Islet precursor cell (in vitro differentiated cells): ENCODE results near the gene SRGAP2C.
"Not testable (repeated sequence)": the region's sequence is repeated elsewhere in the genome, so short reads cannot be mapped to it uniquely, and the experiment has no call there.

ENCODE experiments used
- DNase-seq: peaks from one replicate; pipeline ENCODE4 v3.0.0-alpha.2; 2018

SRGAP2C gene

DNA sequence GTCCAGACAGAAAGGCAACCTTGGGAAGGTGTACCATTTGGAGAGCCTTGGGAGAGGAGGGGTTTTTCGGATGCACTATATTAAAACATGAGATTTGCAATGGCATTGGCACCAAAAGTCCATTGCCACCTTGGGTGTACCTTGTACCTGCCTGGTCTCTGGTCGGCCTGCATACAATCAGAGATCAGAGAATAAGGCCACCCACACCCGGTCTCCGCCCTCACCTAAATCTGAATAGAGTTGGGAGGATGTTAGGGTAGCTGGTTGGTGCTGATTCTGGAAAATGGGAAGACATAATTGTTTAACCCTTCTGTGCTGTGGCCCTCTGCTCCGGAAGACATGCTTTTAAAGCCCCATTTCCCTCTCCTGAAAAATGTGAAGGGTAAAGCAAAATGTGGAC is 3.1 kb downstream of the SRGAP2C start:
- DNase-seq, result peak; percentile 12

DNA sequence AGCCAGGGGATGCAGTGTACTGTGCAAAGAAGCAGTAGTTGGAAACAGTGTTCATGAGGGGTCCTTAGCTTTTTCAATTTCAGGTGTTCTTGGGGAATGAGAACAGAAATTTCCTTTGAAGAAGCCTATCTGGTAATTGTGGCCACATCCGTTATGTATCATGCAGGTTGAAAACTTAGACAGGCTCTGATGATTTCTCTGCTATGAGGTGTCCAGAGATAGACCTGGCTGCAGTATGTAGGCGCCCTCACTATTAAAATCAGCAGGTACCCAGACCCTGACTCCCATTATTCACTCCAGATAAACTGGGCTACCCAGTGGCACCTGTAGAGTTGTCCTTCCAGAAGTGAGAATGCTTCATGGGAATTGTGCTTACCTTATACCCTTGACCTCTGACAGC is 7.7 kb downstream of the SRGAP2C start:
- DNase-seq, result not testable (repeated sequence)

DNA sequence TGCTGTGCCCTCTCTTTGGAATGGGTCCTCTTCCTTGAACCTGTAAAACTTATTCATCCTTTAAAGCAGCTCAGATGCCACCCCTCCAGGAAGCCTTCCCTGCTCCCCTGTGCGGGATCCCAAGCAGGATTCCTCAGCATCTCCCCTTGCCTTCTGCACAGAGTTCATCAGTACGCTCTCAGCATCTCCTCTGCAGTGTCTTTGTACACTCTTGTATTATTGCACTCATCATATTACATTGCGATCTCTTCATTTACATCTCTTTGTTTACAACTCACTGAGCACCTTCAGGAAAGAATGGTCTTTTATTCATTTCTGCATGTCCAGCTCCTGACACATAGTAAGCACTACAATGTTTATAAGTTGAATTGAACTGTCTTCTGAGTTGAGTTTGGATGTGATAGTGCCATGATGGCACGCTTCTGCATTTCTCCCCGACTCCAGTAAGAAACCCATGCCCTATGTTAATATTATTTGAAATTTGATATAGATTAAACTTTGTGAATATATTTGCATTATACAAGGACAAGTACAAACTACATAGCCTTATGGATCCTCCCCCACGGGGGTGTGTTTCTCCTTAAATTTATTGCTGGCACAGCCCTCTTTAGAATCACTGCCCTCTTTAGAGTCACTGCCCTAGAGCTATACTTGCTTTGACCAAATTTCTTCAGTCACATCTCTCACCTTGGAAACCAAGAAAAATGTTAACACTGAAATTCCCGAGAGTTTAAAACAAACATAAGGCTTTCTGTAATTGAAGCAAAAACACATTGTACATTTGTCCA is 12.5 kb downstream of the SRGAP2C start:
- DNase-seq, result not testable (repeated sequence)

DNA sequence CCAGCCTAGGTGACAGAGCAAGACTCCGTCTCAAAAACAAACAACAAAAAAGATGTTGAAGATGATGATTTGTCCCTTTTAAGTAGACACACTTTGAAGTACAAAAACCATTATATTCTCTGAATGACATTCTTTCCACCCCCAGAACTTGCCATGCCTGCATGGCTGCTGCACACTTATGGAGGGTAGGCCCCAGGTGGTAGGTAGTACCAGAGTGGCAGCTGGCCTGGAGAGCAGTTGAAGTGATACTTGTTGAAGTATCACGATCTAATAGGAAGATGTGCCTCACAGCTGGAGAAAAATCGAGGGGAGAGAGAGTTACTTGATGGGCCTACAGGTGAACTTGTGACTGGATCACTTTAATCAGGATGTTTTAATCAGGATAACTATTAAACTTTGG is 15.0 kb downstream of the SRGAP2C start:
- DNase-seq, result not testable (repeated sequence)

DNA sequence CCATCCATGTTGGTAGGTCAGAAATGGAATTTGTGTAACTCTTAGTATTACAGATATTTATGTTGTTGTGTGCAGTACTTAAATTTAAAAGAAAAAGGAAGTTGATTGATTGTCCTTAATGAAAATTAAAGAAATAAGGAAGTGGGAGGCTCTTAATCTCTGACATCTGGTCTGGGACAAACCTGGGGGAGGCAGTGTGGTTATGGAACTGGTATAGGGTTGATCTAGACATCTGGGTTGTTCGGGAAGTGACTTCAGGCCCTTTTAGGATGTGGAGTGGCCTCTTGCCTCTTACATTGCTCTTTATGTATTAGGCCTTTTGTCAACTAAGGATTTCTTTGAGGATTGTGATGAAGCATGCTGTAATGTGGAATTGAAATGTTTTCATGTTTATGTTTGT is 15.5 kb downstream of the SRGAP2C start:
- not testable (repeated sequence) for DNase-seq

DNA sequence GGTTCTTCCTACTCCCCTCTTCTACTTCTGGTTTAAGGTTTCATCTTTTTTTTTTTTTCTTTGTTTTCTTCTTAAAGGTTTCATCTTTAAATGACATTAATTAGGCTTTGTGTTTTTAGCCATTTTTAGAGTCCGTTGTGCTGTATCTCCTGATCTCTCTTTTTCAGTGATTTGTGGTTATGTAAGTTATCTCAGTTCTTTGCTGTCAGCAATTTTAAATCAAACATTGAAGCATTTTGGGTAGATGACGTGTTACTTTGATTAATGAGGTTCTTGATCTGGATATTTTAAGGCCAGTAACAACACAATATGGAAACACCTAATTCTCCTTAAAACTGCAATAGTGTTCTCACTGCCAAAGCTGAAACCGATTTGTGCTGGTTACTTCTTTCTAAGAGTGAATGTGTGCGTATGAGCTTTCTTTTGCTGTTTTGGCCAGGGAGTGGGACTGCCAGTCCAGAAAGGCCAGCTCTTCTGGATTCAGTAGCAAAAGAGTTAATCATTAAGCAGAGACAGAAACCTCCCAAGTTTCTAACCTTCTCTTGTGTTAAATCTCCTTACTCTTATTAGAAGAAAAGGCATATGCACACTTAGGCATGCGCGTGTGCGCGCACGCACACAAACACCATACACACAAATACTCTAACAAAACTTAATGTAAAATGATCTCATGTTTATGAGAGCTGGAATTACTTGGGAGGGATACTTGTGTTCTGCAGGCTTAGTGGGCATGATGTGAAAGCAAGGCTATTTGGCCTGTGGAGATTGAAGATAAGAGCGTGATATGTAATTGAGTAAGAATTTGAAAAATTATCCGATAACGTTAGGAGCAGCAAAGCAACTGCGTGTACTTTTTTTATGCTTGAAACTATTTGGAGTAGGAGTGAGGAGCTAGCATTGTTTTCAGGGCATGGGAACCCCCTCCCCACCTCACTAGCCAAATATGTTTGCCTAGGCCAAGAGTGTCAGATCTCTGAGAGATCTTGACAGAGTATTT is 16.5 kb downstream of the SRGAP2C start:
- DNase-seq, result not testable (repeated sequence)

DNA sequence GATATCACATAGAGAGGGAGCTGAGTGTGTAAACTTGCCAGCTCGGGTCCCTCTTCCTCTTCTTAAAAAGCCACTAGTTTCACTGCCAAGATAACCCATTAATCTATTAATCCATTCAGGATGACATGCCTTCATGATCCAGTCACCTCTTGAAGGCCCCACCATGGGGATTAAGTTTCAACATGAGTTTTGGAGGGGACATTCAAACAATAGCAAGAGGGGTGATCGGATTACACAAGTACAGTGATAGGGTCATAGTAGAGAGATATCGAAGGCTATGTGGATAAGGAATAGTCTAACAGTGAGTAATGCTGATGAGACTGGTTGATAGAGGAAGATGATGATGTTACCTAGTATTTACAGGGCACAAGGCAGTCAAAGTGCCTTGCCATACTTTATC is 18.2 kb downstream of the SRGAP2C start:
- not testable (repeated sequence) for DNase-seq

DNA sequence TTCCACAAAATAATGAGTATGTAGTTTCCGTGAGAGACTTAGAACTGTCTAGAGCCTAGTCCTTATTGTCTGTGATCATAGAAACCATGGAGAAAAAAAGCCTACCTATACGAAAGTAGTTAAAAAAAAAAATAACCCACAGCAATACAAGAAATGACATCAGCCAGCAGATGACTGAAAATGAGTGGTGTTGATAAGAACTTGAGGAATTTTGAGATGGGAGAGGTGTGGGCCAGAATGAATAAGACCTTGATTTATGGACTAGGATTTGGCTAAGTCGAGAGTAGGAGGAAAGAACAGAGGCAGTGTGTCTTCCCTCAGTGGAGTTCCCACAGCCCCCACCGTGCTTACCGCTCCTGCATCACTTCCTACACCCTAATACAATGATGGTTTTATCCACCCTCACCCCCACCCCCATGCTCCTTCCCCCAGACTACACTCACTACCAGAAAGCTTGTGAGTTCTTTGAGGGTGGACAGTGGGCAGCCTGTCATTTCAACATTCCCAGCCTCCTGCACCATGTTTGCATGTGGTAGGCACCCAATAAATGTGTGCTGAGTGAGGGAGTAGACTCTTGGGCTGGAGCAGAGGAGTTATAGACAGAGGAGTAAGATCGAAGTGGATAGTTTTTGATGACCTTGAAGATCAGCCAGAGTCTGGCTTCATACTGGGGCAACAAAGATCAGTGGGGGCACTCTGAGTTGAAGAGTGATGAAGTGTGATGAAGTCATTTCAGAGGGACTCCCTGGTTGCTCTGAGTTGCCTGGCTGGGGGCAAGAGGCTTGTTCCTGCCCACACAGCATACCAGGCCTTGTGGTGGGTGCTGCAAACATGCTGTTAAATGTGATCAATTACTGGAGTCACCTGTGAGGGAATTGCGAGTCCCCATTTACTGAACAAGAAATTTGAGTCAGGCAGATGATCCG is 21.3 kb downstream of the SRGAP2C start:
- DNase-seq, result peak; percentile 51

DNA sequence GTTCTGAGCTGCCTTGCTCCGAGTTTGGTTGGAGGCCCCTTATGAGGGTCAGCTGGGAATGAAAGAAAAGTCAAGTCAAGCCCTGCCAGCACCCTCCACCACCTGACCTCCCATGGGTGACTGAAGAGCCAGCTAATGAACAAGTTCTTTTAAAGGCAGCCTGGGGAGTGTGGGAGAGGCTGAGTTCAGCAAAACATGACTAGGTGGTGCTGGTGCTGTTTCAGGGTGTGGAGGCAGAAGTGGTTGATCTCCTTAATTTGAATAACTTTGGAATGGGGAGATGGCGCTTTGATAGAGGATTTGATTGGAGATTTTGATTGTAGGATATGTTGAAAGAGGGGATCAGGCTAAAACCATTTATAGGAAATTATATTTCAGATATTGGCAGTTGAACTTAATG is 22.6 kb downstream of the SRGAP2C start:
- not testable (repeated sequence) for DNase-seq

DNA sequence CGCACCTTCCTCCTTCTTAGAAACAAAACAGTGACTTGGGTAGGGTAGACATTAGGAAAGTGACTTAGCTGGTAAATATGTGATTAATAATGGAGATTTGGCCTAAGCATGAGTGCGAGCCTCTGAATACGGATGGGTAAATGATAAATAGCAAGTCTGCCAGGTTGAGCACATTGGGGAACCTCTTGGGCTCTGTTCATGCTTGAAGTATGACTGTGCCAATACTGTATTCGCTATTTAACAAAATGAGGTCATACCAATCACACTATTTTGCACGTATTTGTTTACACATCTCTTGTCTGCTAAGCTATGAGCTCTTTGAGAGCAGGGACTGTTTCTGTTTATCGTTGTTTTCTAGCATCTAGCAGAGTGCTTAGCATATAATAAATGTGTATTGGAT is 23.6 kb downstream of the SRGAP2C start:
- peak; percentile 13 for DNase-seq

DNA sequence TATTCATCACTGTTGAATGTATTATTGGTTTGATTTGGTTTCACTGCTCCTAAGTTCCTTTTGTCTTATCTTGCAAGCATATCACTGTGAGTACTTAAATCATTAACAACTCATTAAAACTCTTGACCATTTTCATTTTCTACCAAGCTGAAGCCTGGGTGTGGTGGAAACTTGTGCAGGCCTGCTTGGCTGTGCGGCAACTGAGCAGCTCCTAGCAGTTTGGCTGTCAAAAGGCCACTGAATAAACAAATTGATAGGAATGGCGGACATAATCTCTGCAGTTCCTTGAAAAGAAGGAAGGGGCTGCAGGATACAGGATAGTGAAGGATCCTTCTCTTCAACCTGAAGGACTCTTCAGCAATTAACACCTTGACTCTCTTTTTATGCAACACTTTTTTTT is 26.0 kb downstream of the SRGAP2C start:
- not testable (repeated sequence) for DNase-seq

DNA sequence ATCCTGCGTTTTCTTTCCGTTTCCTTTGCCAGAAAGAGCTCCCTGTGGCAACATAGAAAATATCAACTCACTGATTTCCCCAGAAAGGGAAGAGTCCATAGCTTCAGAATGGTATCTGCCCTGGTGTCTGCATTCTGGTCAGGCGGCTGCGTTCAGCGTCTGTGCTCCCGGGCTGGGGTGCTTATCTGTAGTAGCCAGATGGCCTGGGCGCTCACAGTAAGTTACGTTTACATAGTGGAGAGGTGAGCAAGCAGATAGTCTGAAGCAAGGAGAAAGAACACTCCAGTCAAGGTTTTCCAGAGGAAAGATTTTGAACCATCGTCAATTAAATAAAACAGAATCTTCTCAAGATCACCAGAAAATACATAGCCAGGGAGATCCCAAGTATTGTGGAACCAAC is 28.7 kb downstream of the SRGAP2C start:
- not testable (repeated sequence) for DNase-seq

DNA sequence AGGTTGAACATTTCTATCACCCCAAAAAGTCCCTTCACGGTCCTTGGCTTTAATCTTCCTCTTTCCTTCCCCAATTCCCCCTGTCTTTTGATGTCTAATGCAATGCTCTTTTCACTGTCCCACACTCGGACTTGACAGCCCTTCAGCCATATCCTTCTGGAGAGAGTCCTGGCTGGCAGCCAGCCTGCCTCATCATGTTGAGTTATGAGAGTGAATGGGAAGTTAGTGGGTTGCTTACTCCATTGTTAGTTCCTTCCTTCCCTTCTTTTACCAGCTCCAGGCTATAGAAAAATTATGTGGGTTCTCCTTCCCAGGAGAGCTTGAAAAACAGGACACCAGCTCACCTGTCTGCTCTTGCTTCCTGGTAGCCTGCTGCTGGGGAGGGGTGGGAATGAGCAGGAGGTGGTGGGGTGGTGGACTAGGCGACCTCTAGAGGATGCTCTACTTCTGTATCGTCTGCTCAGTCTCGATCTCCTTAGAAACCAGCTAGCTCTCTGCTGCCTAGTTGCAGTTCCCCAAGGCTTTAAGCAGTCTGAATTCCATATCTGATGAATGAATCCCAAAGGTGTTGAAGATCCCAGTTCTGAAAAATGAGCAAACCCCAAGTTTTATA is 29.9 kb downstream of the SRGAP2C start:
- DNase-seq, result not testable (repeated sequence)

DNA sequence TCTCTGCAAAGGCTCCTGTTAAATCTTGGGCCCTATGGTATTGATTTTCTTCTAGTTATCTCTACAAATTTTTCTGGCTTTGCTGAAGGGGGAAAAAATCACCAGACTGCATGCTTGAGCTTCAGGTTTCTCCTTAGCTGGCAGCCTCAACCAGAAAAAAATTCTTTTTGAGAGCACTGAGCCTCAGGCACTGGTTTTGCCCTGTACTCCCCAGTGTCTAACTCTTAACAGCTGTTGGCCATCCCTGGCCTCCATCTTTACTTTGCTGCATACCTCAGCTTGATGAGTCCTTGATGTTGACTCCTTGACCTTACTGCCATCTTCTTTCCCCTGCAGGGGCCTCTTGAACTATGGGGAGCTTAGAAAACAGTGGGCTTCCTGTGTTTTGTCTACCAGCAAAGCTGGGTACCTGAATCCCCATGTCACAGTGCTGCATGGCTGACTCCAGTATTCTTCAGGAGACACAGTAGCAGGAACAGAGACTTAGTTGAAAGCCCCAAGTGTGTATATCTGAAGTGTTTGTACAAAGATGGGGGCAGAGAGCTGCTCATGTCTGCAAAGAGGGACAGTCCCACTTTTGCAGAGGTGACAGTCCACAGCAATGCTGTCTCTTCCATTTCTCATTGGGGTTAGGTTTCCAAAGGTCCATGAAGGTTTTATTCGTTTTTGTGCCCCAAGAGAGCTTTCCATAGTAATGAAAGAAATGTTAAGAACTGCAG is 31.1 kb downstream of the SRGAP2C start:
- DNase-seq, result not testable (repeated sequence)

DNA sequence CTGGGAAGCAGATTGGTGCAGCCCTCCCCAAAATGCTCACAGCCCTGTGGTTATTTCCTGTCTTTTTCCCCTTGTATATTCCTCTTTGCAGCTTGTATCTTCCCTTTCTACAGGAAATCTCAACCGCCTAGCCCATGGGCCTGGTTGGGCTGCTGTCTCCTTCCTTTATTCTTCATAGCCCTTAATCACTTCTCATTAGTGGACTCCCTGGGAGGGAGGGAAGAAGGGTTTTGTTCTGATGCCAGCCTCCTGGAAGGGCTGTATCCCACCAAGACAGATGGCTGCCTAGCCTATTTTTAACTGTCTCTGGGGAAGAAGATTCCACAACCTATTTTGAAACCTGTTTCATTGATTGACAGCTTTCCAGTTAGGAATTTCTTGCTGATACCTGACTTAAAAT is 31.9 kb downstream of the SRGAP2C start:
- DNase-seq, result not testable (repeated sequence)

DNA sequence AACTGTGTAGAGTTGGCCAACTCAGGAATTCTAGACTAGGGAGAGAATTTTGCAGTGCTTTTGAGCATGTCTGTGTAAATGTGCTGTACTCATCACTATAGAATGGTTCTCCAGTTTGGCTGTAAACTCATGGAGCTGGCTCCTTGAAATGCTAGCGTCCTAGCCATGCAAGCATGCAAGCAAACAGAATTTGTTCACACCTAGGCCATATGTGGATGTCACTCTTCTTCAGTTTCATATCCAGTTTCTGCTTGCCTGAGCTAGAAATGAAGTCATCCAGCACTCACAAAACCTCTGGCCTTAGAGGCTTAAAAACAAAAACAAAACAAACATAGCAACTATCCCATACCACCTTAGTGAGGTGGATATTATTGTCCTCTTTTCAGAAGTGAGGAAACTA is 37.0 kb downstream of the SRGAP2C start:
- DNase-seq, result not testable (repeated sequence)

DNA sequence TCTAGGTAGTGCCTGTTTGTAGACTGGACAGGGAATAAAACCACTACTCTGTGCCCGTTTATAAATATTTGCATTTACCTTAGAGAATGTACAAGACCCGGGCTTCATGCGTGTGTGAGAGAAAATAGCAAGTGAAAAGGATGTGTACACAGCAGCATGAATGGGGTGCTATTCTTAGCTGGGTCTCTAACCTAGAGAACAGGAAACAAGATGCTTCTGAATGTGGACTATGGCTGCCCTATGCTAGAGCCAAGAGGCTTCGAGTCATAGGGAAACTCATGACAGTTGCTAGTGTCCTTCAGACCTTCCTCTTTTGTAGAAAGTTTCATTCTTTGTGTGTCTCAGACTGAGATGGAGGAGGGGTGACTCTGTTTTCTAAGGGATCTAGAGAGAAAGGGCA is 39.9 kb downstream of the SRGAP2C start:
- not testable (repeated sequence) for DNase-seq

DNA sequence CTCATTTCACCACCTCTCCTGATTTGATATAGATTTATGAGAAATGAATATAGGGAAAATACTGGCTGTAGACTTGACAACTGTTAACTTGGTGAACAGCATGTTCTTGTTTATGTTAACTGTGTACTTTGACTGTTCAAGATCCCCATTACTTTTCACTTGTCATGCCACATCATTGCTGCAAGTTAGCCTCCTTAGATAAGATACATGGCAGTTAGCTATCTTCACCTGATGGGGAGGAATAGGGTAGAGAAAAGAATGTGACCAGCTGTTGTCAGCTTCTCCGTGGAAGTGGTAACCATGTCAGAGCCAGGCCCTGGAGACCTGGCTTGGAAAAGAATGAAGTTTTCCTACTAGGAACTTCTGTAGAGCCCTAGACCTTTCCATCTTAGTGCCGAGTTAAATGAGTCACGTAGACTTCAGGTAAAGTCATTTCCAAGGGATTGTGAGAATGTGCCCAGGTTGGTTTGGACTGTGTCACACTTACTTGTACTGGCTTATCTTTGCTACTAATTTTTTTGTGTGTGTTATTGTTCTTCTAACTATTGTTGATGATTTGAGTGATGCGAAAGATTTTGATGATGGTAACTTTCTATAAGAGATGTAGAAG is 41.6 kb downstream of the SRGAP2C start:
- not testable (repeated sequence) for DNase-seq

DNA sequence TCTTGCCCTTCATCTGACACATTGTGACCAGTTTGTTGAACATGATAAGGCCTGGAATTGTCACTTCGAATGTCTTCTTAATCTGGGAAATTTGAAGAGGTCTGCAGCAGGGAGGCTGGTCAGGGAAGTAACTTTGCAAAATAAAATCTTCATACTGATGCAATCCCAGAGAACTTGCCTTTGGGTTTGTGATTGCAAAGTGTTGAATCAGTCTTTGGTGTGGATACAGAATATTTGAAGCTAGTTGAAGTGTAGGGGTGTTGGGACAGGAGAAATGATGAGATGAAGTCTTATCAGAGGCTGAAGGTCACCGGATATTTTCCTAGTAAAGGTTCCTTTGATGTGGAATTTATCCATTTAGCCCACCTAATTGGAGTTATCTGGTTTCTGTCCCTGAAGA is 42.1 kb downstream of the SRGAP2C start:
- not testable (repeated sequence) for DNase-seq

DNA sequence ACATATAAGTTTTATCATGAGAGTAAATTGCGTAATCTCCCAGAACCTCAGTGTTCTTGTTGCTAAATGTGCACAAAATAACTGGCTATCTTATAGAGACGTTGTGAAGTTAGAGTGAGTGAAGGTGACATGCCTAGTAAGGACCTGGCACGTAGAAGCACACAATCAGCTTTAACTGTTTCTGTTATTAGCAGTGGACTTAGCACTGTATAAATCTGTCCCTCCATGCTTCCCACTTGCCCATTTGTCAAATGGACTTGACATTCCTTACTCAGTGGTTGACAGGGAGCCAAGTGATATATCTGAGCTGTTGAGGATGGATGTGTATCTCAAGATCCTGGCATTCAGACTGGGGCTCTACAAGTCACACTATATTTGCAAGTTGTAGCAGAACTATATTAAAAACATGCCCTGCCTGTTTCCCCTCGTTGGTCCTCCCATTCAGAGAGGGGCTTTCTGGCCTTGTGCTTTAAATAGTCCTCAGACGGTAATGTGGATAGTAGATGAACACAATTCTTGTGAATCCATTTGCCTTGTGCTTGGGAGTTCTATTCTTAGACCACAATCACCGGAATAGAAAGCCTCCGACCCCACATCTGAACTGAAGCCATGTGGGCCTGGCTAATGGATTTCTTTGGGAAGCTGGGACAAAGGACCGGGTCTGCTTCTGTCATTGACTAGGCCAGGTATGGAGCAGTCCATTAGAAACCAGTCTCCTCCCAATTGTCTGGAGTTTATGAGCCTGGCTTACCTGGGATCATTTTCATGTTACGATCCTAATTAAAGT is 43.0 kb downstream of the SRGAP2C start:
- not testable (repeated sequence) for DNase-seq
